GM23248 (cell line): Measurements from ENCODE around the gene ADAMTS7. TPM values are rescaled to one million over a fixed set of nuclear protein-coding genes. Genes with fewer than 3 reads are reported as not detected.
"Not testable (repeated sequence)": the region's sequence is repeated elsewhere in the genome, so short reads cannot be mapped to it uniquely, and the experiment has no call there.

Experiments used
- DNase-seq: peaks from one replicate; pipeline ENCODE4 v3.0.0-alpha.2; 2015
- H2AFZ ChIP-seq: fragments of 200-600 bp; sonication (generic); 2 replicates; pipeline ENCODE4 v1.6.1; 2016; ENCODE audit warnings: antibody characterized with exemption
- H3F3A ChIP-seq: fragments of 200-600 bp; sonication (generic); 2 replicates; pipeline ENCODE4 v1.6.1; 2016; ENCODE audit warnings: mild to moderate bottlenecking, antibody characterized with exemption, mixed run types; ENCODE audit not compliant: insufficient read depth
- H3K27ac ChIP-seq: fragments of 200-600 bp; sonication (generic); 2 replicates; pipeline ENCODE4 v1.5.1; 2016; ENCODE audit warnings: mild to moderate bottlenecking
- H3K27me3 ChIP-seq: fragments of 200-600 bp; sonication (generic); replicated peaks from 2 replicates; pipeline ENCODE4 v1.6.1; 2016; ENCODE audit warnings: mild to moderate bottlenecking; ENCODE audit not compliant: insufficient read depth
- H3K36me3 ChIP-seq: fragments of 200-600 bp; sonication (generic); 2 replicates; pipeline ENCODE4 v1.6.1; 2016; ENCODE audit warnings: low read depth, mild to moderate bottlenecking
- H3K4me1 ChIP-seq: fragments of 200-600 bp; sonication (generic); 2 replicates; pipeline ENCODE4 v1.6.1; 2016; ENCODE audit warnings: mild to moderate bottlenecking; ENCODE audit not compliant: insufficient read depth
- H3K4me2 ChIP-seq: fragments of 200-600 bp; sonication (generic); one replicate; pipeline ENCODE4 v1.6.1; 2016; ENCODE audit warnings: mild to moderate bottlenecking; ENCODE audit not compliant: unreplicated experiment
- H3K4me3 ChIP-seq: fragments of 200-600 bp; sonication (generic); 2 replicates; pipeline ENCODE4 v1.5.1; 2016; ENCODE audit warnings: mild to moderate bottlenecking
- H3K79me2 ChIP-seq: fragments of 200-600 bp; sonication (generic); 2 replicates; pipeline ENCODE4 v1.6.1; 2016; ENCODE audit warnings: mild to moderate bottlenecking; ENCODE audit not compliant: insufficient read depth
- H3K9ac ChIP-seq: fragments of 200-600 bp; sonication (generic); 2 replicates; pipeline ENCODE4 v1.6.1; 2016; ENCODE audit warnings: mild to moderate bottlenecking
- H3K9me2 ChIP-seq: fragments of 200-600 bp; sonication (generic); 2 replicates; pipeline ENCODE4 v1.6.1; 2016; ENCODE audit warnings: mixed run types, mild to moderate bottlenecking, moderate library complexity; ENCODE audit not compliant: insufficient read depth
- H3K9me3 ChIP-seq: fragments of 200-600 bp; sonication (generic); one replicate; pipeline ENCODE4 v1.6.1; 2017; ENCODE audit warnings: low read depth
- H4K20me1 ChIP-seq: fragments of 200-600 bp; sonication (generic); 2 replicates; pipeline ENCODE4 v1.6.0; 2016; ENCODE audit not compliant: insufficient read depth
- EZH2 ChIP-seq: fragments of 200-600 bp; sonication (generic); IDR thresholded peaks from 2 replicates; pipeline ENCODE4 v1.6.1; 2018; ENCODE audit warnings: antibody characterized with exemption, mild to moderate bottlenecking; ENCODE audit not compliant: insufficient read depth, poor library complexity, severe bottlenecking
- EZH2phosphoT487 ChIP-seq: fragments of 200-600 bp; sonication (generic); IDR thresholded peaks from 2 replicates; pipeline ENCODE4 v1.6.1; 2018; ENCODE audit warnings: antibody characterized with exemption, moderate library complexity, mild to moderate bottlenecking, low read depth; ENCODE audit not compliant: insufficient read depth
- WGBS, 2 experiments: methylation state at CpG; one replicate each; pipeline ENCODE4 v1.1.6; 2015 to 2017; ENCODE audit warnings: low lambda C conversion rate in 2 of 2, low coverage in 1 of 2; ENCODE audit errors: missing lambda C conversion rate in 2 of 2; 5-methylcytosine and 5-hydroxymethylcytosine counted together
- in situ Hi-C: fragments of 300-500 bp; cut with MboI; formaldehyde crosslinking; loops from 2 replicates; pipeline ENCODE4 v1.15.0; 2020
- polyA plus RNA-seq: library from polyadenylated mRNA; unstranded; fragments of >200 nt; fragmentation: Nextera tagmentation; extraction: Ambion mirVana; gene quantifications from 2 replicates; pipeline ENCODE4 v1.2.1, GENCODE V29; 2016
- total RNA-seq: library from RNA; depleted of rRNA; stranded (reverse); fragments of >200 nt; shearing (Covaris generic); gene quantifications from 2 replicates; pipeline ENCODE4 v1.2.3, GENCODE V29; 2014

Gene ADAMTS7
- total and polyA plus RNA-seq, 2 experiments from 2014 or later = 0.89 to 2.4 TPM

DNA sequence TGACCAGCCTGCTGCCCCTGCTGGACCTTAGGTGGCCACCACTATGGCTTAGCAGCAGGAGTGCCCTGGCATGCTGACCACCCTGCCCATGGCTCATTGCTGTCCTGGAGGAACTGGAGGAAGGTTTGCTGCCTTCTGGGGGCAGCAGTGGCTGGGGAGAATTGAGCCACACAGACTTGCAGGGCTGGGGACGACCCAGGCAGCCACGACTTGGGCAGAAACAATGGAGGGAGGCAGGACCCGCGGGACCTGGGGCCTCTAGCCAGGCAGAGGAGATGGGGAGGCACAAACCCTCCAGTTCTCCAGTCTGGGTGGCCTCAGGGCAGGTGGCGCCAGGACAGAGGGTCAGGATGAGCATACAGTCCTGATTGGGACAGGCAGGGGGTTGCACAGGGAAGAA is 32.8 kb downstream of the ADAMTS7 start:
- in situ Hi-C loops = no loop called here
- Histone ChIP-seq H3K9ac (no peak overlapping the region), H2AFZ (no peak overlapping the region), H3K27me3 (no peaks in the 10 kb centered on the region), H3K4me3 (no peak overlapping the region), H3K9me2 (no peaks in the 10 kb centered on the region), H3K79me2 (no peaks in the 10 kb centered on the region), H3F3A (no peaks in the 10 kb centered on the region), H3K4me2 (no peak overlapping the region), H3K27ac (no peak overlapping the region), H4K20me1 (no peaks in the 10 kb centered on the region), H3K4me1 (no peaks in the 10 kb centered on the region), H3K9me3 (no peaks in the 10 kb centered on the region), H3K36me3 (no peaks in the 10 kb centered on the region)
- 92 to 98% methylated on average over 5 of the region's 5 CpGs for WGBS, 2 experiments
- DNase-seq = no peak
- TF ChIP-seq EZH2 = no peak
- no peak for TF ChIP-seq EZH2phosphoT487

DNA sequence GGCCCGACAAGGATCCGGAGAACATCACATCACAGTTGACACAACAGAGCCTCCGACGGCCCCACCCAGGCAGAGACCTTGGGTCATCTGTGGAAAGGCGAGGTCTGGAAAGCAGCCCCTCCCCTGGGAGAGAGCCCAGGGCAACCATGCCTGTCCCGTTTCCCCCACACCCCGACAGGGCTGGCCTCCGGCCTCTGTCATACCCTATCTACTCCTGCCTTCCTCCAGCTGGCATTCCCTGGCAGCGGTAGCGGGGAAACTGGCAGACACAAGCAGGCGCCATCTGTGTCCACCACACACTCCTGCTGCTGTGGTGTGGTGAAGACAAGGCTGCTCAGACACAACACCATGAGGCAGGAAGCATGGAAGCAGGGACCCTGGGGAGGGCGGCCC is 33.3 kb downstream of the ADAMTS7 start:
- in situ Hi-C loops, H3K9me3 ChIP-seq, H3K9me2 ChIP-seq, H3K4me3 ChIP-seq, H3K79me2 ChIP-seq, H3F3A ChIP-seq, H3K27me3 ChIP-seq, H2AFZ ChIP-seq, H3K9ac ChIP-seq, H3K4me2 ChIP-seq, H3K27ac ChIP-seq, DNase-seq, H3K36me3 ChIP-seq, H4K20me1 ChIP-seq, H3K4me1 ChIP-seq: not testable (repeated sequence)
- 86 to 89% methylated on average over 10 to 12 of the region's 12 CpGs for WGBS, 2 experiments

- H3K79me2 ChIP-seq, H3K9me3 ChIP-seq, H3F3A ChIP-seq, DNase-seq, H2AFZ ChIP-seq, H3K4me1 ChIP-seq, H3K27me3 ChIP-seq, H3K4me2 ChIP-seq, H3K36me3 ChIP-seq, in situ Hi-C loops, H3K9me2 ChIP-seq, H3K9ac ChIP-seq, H3K27ac ChIP-seq, H4K20me1 ChIP-seq, H3K4me3 ChIP-seq: not testable (repeated sequence)
- 83 to 84% methylated on average over 14 to 26 of the region's 26 CpGs for WGBS, 2 experiments
These were observed 33.8 kb downstream of the ADAMTS7 start for GRCh38 chr15:78777290-78777952.

- H3K9me3 ChIP-seq, H3K9me2 ChIP-seq, H4K20me1 ChIP-seq, DNase-seq, in situ Hi-C loops, H3K79me2 ChIP-seq, H3K27ac ChIP-seq, H3K36me3 ChIP-seq, H3K4me3 ChIP-seq, H3K4me1 ChIP-seq, H3K27me3 ChIP-seq, H3K9ac ChIP-seq, H3F3A ChIP-seq, H2AFZ ChIP-seq, H3K4me2 ChIP-seq: not testable (repeated sequence)
- 87 to 89% methylated on average over 21 to 25 of the region's 25 CpGs for WGBS, 2 experiments
These were observed 35.0 kb downstream of the ADAMTS7 start for GRCh38 chr15:78776046-78776925.
